Measurements from ENCODE around the gene WDR44.
"Not testable (repeated sequence)": the region's sequence is repeated elsewhere in the genome, so short reads cannot be mapped to it uniquely, and the experiment has no call there.

Gene WDR44

DNA sequence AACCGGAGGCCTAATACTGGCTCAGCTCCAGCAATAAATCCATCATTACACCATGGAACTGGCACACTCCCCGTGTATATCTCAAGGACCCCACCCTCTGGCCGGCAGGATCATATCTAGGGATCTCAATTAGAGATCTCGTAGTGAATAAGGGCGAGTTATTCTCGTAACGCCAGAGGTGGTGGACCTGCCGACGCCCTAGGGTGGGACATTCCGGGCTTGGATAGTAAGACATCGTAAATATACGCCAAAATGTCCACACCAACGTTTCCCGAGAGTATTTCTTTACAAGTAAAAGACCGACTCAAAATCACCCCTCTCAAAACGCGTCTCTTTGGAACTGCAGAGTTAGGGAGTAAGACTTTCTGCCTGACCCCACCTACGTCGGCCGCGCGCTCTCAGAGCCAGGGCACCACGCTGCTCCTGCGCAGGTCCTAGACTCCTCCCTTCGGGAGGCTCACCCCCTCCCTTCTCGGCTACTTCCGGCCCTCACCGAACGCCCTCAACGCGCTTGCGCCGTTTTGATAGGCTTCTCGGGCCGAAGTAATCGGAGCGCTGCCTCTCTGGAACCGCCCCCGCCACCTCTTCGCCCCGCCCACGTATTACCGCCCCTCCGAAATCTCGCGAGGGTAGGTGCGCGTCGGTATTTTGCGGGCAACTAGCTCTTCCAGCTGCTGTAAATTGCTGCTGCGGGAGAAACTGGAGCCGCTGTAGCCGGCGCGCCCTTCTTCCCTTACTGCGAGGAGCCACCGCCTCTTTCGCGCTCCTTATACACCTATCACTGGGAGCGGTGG, at the start of gene WDR44:
Gene WDR44, plus strand, starts transcription at position 643 of the 794 bp plus-strand sequence. CDS start 398 bp downstream, outside the sequence.
- DNase-seq = peak; percentile 52 to 58

GRCh38 chrX:118305827-118306226, 40.1 kb upstream of the WDR44 start:
- DNase-seq = not testable (repeated sequence)

DNA sequence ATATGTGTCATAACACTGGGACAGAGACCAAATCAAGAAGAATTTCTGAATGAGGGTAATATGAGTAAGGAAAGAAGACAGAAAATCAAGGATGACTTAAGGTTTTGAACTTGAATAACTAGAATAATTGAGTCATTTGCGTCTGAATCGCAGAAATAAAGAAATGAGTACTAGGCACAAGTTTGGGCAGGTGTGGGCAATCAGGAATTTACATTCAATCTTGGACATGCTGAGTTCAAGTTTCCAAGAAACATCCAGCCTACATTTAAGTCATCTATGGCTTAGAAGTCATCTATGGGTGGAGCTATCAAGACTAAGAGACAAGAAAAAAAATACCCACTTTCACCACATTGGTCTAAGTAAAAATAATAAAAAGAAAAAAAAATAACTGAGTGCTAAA, 30.4 kb upstream of the WDR44 start:
- no peak for DNase-seq

- no peak for DNase-seq
Measured at GRCh38 chrX:118324588-118324987, 21.3 kb upstream of the WDR44 start.

- DNase-seq = no peak
Measured at GRCh38 chrX:118325453-118325852, 20.5 kb upstream of the WDR44 start.

- no peak for DNase-seq
Measured at GRCh38 chrX:118329175-118329574, 16.7 kb upstream of the WDR44 start.

- DNase-seq = no peak
Measured at GRCh38 chrX:118337687-118338086, 8.2 kb upstream of the WDR44 start.

DNA sequence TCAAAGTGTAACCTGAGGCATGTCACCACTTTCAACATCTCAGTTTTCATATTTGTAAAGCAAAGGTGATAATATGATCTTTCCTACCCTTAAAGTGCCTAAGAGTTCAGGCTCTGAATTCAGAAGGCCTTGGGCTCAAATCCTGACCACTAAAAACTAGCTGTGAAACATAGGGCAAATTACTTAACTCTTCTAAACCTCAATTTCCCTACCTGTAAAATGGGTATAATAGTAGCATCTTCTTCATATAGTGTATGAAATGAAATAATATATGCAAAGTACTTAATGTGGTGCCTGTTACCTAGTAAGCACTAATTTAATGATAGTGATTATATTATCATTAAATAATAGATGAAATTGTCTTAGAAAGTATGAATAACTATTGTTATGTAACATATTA, 7.0 kb upstream of the WDR44 start:
- DNase-seq = no peak

DNA sequence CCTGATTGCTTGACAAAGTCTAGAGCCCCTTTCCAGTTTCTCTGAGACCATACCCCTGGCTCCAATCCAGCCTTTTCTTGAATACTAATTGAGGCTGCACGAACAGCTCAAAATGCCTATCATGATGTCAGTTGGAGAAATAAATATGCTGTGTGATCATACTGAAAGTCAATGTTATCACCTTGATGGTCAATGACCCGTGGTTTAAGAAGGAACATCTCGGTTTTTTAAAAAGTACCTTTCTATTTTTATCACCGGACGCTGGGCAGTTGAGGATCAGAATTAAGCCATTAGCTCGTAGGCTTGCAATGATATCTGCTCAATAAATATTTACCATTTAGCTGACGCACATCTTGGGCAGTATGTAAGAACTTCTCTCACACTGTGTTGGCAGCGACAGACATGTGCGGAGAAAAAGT, 852 bp upstream of the WDR44 start:
- DNase-seq = no peak

GRCh38 chrX:118346258-118347094, 570 bp downstream of the WDR44 start:
- no peak for DNase-seq

- DNase-seq = no peak
Measured at GRCh38 chrX:118347131-118347530, 1.2 kb downstream of the WDR44 start.

DNA sequence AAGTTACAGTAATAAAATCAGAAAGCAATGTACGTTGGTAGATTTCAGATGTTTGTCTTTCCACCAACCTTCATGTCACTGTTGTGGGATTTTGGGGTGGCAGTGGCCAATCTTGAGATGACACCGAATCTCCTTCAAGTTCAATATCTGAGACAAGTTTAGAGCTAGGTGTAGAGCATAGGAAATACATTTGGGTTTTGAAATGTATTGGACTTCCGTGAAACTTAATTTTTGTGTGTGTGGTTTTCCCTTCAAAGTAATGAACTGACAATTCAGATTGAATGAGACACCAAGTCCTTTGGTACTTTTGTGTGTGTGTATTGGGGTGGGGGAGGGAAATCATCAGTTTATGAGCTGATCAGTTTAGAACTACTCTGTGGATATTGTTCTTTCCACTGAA, 1.8 kb downstream of the WDR44 start:
- no peak for DNase-seq

DNA sequence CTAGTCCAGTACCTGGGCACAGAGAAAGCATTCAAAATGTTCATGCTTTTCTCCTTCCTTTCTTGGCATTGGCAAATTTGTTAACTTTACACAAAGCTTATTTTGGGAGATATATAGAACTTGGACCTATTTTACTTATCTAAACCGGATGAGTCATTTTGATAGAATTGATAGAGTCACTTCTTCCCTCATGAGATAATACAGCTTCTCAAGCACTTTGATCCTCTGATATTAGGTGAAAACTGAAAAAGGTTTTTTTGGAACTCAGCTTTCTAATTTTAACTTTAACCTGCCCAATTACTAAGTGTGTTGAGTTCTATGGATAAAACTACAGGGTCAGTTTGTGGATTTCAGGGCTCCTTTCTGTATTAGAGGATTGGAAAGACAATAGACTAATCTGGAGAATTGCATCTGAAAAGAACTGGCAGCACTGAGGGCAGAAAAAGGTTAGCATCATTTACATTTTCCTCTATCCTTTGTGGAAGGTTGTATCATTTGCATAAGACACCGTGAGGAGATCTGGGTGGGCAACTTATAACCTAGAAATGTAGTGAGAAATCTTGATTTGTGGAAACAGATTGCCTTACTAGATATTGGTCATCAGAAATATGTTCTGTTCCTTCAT, 2.4 kb downstream of the WDR44 start:
- no peak for DNase-seq

GRCh38 chrX:118349188-118349587, 3.3 kb downstream of the WDR44 start:
- no peak for DNase-seq

- DNase-seq = no peak
Measured at GRCh38 chrX:118350221-118350620, 4.3 kb downstream of the WDR44 start.

DNA sequence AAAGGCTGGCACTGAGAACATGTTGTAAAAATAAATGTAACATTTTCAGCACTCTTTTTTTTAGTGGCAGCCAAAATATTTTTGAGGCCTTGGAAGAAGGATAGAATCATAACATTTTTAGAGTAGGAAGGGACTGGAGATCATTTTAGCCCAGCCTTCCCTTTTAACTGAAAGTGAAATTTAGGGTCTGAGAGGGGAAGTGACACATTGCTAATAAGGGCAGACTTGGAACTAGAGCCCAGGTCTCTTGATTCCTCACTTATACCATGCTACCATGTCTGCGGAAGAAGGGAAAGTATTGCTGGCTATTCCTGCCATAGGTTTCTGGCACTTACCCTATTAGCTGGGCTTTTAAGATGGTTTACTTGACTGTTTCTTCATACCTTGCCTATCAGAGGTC, 4.8 kb downstream of the WDR44 start:
- no peak for DNase-seq

- DNase-seq = no peak
Measured at GRCh38 chrX:118352566-118352965, 6.7 kb downstream of the WDR44 start.

GRCh38 chrX:118353081-118353850, 7.4 kb downstream of the WDR44 start:
- no peak for DNase-seq

DNA sequence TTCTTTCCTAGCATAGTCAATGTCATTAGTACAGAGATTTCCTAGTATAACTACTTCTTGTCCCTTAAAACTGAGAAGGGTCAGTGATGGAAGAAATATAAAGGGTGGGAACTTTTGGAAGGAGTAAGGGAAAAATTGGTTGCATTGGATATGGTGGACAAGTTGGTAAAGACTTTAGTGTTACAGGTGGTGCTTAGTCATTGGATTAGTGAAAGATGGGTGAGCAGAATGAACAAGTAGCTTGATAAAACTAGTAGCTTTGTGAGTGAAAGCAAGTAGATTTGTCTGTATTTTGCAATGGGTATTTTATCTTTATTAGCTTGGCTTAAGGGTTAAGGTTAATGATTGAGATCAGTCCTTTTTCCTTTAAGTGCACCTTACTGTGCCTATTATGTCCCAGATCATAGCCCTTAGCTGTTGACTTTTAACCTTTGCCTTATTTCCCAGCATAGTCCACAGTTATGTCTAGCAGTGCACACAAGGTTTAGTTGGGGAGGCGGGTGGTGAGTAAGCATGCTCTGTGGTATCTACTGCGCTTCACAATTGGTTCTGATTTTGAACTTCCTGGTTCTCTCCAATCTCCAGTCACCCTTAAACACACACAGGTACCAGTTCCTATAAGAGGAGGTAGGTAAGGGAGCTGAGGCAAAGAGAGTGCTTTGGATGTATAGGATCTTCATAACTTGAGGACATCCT, 9.5 kb downstream of the WDR44 start:
- no peak for DNase-seq

DNA sequence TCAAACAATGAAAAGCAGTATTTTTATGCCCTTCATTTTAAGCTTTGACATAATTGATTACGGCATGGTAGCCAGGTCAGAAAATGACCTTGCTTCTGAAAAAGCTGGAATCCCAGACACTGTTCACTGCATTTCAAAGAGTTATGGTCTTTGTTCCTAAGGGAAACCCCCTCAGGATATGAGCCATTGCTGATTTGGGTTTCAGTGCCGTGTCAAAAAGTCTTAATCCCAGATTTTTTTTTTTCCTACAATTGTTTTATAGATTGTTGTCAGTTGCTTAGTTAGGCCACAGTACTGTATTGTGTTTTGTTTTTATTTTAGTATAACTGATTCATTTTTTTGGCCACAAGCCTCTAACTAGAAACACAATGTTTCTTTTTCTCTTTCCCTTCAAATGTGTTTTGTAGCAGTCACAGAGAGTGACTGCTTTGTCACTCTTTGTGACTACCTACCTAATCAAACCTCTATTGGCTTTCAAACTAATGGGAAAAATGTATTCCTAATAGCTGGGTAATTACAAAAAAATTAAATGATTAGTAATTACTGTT, 10.3 kb downstream of the WDR44 start:
- DNase-seq = no peak

GRCh38 chrX:118360429-118361125, 14.7 kb downstream of the WDR44 start:
- DNase-seq = no peak

Data from cerebellar nuclear complex (tissue), 1 donor.